HG03575 (cell line): Measurements from ENCODE around the gene CACNA2D3.

Source experiments
- ATAC-seq: cut with Tn5 transposase; IDR thresholded peaks from one replicate; pipeline ENCODE4 v1.9.1; 2021; ENCODE audit not compliant: unreplicated experiment, insufficient number of reproducible peaks, low FRiP score; ENCODE audit errors: extremely low read depth

The CACNA2D3 gene

GRCh38 chr3:54760201-54760600 lies 637.8 kb downstream of the CACNA2D3 start:
- no peak for ATAC-seq

DNA sequence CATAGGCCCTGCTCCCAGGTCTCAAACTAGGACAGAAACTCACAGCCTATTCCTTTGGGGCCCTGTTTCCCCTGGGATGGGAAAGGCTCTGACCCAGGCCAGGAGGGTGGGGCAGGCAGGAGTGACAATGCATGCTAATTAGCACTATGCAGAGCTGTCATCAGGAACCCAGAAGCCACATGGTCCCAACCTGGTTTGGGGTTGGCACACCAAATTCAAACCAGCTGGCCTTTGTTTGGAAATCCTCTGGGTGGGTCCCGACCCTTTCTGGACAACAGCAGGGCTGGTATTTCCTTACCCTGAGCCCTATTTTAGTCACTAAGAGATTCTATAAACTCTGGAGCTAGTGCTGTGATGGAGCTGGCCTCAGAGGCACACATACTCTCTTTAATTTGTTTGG lies 639.3 kb downstream of the CACNA2D3 start:
- no peak for ATAC-seq

DNA sequence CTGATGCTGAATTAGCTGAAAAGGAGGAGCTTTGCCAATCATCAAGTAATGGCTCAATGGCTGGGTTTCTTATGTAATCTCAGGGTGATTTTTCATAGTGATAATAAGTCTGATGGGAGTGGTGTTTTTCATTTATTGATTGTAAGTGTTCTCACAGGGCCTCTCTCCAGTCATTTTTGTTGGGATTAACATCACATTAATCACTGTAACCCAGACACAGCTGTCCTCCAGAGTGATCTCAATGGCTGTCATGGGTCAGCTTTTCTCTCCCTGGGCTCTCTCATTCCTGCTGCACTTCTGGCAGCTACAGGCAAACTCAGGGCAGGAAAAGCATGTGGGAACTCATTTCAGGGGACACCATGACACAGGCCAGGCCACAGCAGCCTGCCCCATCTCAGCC lies 642.6 kb downstream of the CACNA2D3 start:
- ATAC-seq: no peak

DNA sequence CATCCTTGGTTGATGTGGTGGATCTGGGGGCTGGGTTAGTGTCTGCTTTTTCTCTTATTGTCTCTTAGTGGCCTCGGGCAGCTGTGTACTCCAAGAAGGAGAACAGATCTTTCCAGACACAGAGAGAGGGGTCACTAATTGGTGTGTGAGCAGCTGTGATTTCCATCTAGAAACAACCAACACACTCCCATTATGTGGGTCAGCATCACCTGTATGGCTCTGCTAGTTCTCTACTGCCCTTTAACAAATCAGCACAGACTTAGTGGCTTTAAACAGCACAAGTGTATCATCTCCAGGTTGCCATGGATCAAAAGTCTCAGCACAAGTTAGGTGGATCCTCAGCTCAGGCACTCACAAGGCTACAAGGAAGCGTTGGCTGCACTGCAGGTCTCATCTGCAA lies 648.7 kb downstream of the CACNA2D3 start:
- ATAC-seq: no peak

DNA sequence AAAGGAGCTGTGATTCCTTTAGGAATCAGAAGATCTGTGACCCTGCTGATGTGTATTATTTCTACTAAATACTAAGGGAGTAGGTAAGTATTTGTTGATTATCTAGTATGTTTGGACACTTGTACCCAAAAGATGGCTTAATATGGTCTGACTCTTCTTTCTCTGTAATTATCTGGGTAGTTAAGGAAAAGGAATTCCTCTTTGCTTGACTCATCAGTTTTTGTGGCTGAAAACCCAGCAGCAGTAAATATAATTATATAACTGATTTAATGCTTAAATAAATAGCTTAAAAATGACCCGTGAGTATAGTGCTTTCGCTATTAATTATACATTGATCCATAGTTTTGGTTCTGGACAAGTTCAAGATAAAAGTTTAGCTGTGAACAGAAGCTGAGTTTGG lies 649.7 kb downstream of the CACNA2D3 start:
- no peak for ATAC-seq

GRCh38 chr3:54772746-54773145 lies 650.4 kb downstream of the CACNA2D3 start:
- ATAC-seq: no peak

GRCh38 chr3:54773271-54773670 lies 650.9 kb downstream of the CACNA2D3 start:
- ATAC-seq: no peak

DNA sequence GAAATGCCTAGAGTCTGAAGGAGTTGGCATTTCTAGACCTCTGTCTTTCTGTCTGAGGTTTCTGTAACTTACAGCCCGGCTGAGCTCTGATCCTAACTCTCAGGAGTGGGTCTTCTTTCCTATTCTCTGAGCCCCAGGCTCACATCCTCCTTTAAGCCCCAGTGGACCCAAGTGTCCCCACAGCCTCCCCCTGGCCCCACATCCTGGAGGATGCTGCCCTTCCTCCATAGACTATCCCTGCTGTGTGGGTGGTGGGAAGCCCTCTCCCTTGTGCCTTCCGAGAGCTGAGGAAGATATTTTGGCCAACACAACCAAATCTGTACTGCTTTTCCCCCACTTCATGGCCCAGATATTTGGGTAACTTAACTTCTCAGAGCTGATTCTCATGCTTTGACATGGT lies 654.2 kb downstream of the CACNA2D3 start:
- no peak for ATAC-seq

- no peak for ATAC-seq
Observed at GRCh38 chr3:54777141-54777540, 654.8 kb downstream of the CACNA2D3 start.

GRCh38 chr3:54780336-54780735 lies 658.0 kb downstream of the CACNA2D3 start:
- ATAC-seq: no peak

- ATAC-seq: no peak
Observed at GRCh38 chr3:54781728-54782127, 659.4 kb downstream of the CACNA2D3 start.

DNA sequence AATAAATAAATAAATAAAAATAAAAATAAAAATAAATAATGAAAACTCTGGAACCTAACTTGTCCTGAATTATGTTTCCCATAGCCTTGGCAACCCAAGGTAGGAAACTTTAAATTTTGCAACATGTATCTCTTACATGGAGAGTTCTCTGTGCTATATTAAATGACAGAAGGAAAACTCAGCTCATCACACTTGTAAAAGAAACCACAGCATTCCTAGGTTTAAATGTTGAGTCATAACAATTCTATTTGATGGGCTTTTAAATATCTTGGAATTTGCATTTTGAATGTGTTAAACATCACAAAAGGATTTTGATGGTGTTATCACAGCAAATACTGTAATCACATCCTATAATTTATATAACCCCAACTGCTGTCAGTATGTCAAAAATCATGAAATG lies 661.3 kb downstream of the CACNA2D3 start:
- no peak for ATAC-seq

DNA sequence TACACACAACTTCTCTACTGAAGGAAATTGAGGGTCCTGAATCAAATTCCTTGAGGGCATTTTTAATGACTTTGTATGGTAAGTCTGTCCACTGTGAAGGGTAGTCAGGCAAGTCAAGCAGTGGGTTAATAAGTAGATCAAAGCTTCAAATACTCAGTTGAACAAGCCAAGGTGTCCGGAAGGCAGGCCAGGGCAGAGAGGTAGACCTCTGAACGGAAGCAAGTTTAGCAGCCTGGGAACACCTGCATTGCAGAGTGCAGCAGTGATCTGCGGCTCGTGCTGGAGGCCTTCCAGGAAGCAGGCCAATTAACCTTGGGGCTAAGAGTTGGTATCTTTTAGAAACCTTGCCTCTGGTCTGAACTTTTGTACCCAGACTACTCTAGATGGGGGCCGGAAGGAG lies 661.7 kb downstream of the CACNA2D3 start:
- no peak for ATAC-seq

GRCh38 chr3:54785976-54786375 lies 663.6 kb downstream of the CACNA2D3 start:
- ATAC-seq: no peak

GRCh38 chr3:54790051-54790450 lies 667.7 kb downstream of the CACNA2D3 start:
- no peak for ATAC-seq

DNA sequence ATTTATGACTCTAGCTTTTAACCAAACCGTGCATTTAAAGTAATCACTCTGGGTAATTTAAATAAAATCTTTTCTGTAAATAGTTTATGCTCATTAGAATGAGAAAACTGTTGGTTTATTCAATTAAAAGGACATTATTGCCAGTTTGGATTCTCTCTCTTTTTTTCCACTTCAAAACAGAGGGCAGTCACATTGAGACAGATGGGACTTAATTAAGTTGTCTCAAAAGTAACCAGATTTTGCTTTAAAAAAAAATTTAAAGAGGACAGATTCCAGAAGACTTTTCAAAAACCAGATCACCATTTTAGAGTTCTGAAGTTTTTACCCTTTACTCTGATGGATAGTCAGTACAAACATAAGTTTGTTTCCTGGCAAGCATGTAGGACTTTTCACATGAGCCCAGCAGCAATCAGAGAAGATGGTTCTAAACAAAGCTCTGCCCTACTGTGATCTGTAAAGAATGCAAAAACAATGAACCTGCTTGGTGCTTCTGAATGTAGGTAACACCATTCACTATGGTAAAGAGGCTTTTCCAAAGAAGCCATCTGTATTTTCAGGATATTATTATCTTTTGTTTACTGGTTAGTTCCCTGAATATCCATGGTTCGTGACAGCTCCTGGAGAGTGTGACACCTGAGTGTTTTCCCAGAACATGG lies 669.3 kb downstream of the CACNA2D3 start:
- ATAC-seq: no peak

- ATAC-seq: no peak
Observed at GRCh38 chr3:54792584-54792983, 670.2 kb downstream of the CACNA2D3 start.

GRCh38 chr3:54793171-54793570 lies 670.8 kb downstream of the CACNA2D3 start:
- no peak for ATAC-seq

GRCh38 chr3:54797111-54797510 lies 674.8 kb downstream of the CACNA2D3 start:
- ATAC-seq: no peak

DNA sequence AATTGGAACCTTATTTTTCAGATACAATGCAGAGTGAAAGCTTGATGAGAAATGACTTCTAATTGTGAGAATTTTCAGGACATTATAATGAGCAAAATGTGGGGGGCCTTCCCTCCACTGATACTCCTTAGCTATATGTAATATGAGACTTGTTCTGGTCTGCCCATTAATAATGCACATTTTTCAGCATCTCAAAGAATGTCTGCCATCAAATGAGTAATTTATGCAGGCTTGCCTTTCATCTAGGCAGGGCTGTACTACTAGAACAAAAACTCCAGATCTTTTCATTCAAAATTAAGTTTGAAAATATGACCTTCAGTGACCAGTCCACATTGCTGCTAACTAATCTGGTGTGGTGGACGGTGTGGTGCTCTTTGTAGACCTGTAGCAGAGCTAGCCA lies 678.1 kb downstream of the CACNA2D3 start:
- ATAC-seq: no peak

GRCh38 chr3:54801977-54802376 lies 679.6 kb downstream of the CACNA2D3 start:
- no peak for ATAC-seq
